GM12878 (cell line): ENCODE measurements around the gene UQCR10. TPM values are rescaled to one million over a fixed set of nuclear protein-coding genes. Genes with fewer than 3 reads are reported as not detected.

Experiments
- ATAC-seq: fragments of 200-7000 bp; cut with Tn5 transposase; 3 replicates; pipeline ENCODE4 v1.9.1; 2020; ENCODE audit warnings: mild to moderate bottlenecking, moderate library complexity
- BruUV-seq: library from RNA; stranded (reverse); fragments of 400-500 nt; replicated peaks from 2 replicates; lab custom pipeline; 2021; lab: Mats Ljungman, UMichigan
- CTCF ChIA-PET: fragments of 300-600 bp; sonication (Branson Sonifier 250); formaldehyde crosslinking; extraction: SDS; loops from one replicate; lab custom pipeline; 2021; ENCODE audit warnings: inconsistent platforms; lab: Yijun Ruan, JAX
- POLR2A ChIA-PET: fragments of 350-600 bp; formaldehyde crosslinking; extraction: SDS; loops from one replicate; lab custom pipeline; 2021; ENCODE audit warnings: inconsistent platforms; lab: Charles Lee
- RAD21 ChIA-PET: fragments of 300-600 bp; sonication (Branson Sonifier 250); formaldehyde crosslinking; loops from one replicate; lab custom pipeline; 2023; ENCODE audit warnings: antibody characterized with exemption; ENCODE audit not compliant: unreplicated experiment; lab: Charles Lee
- SMC1A ChIA-PET: fragments of 300-600 bp; sonication (Branson Sonifier 250); formaldehyde crosslinking; loops from one replicate; lab custom pipeline; 2023; ENCODE audit not compliant: unreplicated experiment, uncharacterized antibody; lab: Charles Lee
- DNase-seq: peaks from one replicate; pipeline ENCODE4 v3.0.0-alpha.2; 2011; ENCODE audit warnings: low read depth, low spot score
- FAIRE-seq: peaks from 3 replicates; lab custom pipeline; 2011; peaks lifted over from hg19 to GRCh38; lab: Jason Lieb, UNC
- H2AFZ ChIP-seq: 2 replicates; pipeline ENCODE4 v1.6.0; 2011; ENCODE audit warnings: low read depth, low read length, control low read depth; ENCODE audit not compliant: control insufficient read depth
- H3K27ac ChIP-seq: 2 replicates; pipeline ENCODE4 v1.5.1; 2011; ENCODE audit warnings: control low read depth; ENCODE audit not compliant: control insufficient read depth, insufficient read depth
- H3K27me3 ChIP-seq, 2 experiments: replicated peaks in 1 of 2; 2 replicates each; pipeline versions ENCODE4 v1.6.0 to v1.6.1; 2011; ENCODE audit warnings: low read length in 1 of 2; ENCODE audit not compliant: control insufficient read depth in 2 of 2, insufficient read depth in 2 of 2
- H3K36me3 ChIP-seq, 2 experiments: 2 replicates each; pipeline ENCODE4 v1.5.1; 2011; ENCODE audit warnings: low read length in 1 of 2; ENCODE audit not compliant: control insufficient read depth in 2 of 2, insufficient read depth in 2 of 2
- H3K4me1 ChIP-seq: 2 replicates; pipeline ENCODE4 v1.6.1; 2011; ENCODE audit warnings: mild to moderate bottlenecking, low read length, moderate library complexity, mixed read lengths; ENCODE audit not compliant: control insufficient read depth, insufficient read depth
- H3K4me2 ChIP-seq: 2 replicates; pipeline ENCODE4 v1.6.0; 2011; ENCODE audit warnings: control low read depth; ENCODE audit not compliant: control insufficient read depth, insufficient read depth
- H3K4me3 ChIP-seq: fragments of 200-600 bp; sonication (generic); 2 replicates; pipeline ENCODE4 v1.5.1; 2016
- H3K79me2 ChIP-seq: 2 replicates; pipeline ENCODE4 v1.6.0; 2011; ENCODE audit warnings: low read length; ENCODE audit not compliant: control insufficient read depth, insufficient read depth
- H3K9ac ChIP-seq: 2 replicates; pipeline ENCODE4 v1.8.0; 2011; ENCODE audit warnings: low read length, control low read depth, mixed read lengths; ENCODE audit not compliant: control insufficient read depth, insufficient read depth
- H3K9me3 ChIP-seq: replicated peaks from 3 replicates; pipeline ENCODE4 v1.5.1; 2011; ENCODE audit warnings: mild to moderate bottlenecking, low read length; ENCODE audit not compliant: control insufficient read depth, insufficient read depth
- H4K20me1 ChIP-seq: 2 replicates; pipeline ENCODE4 v1.6.0; 2011; ENCODE audit not compliant: control insufficient read depth, insufficient read depth
- BACH1 ChIP-seq: fragments of 450-650 bp; IDR thresholded peaks from 2 replicates; pipeline ENCODE4 v1.6.1; 2017; ENCODE audit warnings: mild to moderate bottlenecking, borderline replicate concordance
- BCL11A ChIP-seq: IDR thresholded peaks from 2 replicates; pipeline ENCODE4 v1.6.1; 2011; ENCODE audit warnings: low read depth, low read length
- CBFB ChIP-seq: IDR thresholded peaks from 2 replicates; pipeline ENCODE4 v1.6.1; 2016; ENCODE audit warnings: antibody characterized with exemption, low read depth
- CREB1 ChIP-seq: IDR thresholded peaks from 2 replicates; pipeline ENCODE4 v1.6.1; 2012; ENCODE audit warnings: low read depth, mild to moderate bottlenecking, inconsistent platforms
- EGR1 ChIP-seq, 2 experiments: IDR thresholded peaks; 1 replicate in 1 of 2; 2 replicates in 1 of 2; pipeline ENCODE4 v1.6.1; 2011 to 2012; ENCODE audit warnings: low read depth in 2 of 2, low read length in 2 of 2, borderline replicate concordance in 1 of 2, mild to moderate bottlenecking in 1 of 2, moderate library complexity in 1 of 2
- ETV6 ChIP-seq, 2 experiments: fragments of 450-650 bp in 1 of 2; IDR thresholded peaks in 1 of 2; conservative IDR thresholded peaks in 1 of 2; 2 replicates each; pipeline ENCODE4 v1.6.1; 2014; ENCODE audit warnings: antibody characterized with exemption in 1 of 2, borderline replicate concordance in 1 of 2, low read depth in 1 of 2, mild to moderate bottlenecking in 1 of 2, moderate library complexity in 1 of 2
- HDAC6 ChIP-seq: fragments of 200-600 bp; sonication (generic); IDR thresholded peaks from one replicate; pipeline ENCODE4 v1.8.0; 2017; ENCODE audit warnings: antibody characterized with exemption; ENCODE audit not compliant: unreplicated experiment
- IRF5 ChIP-seq: fragments of 450-650 bp; IDR thresholded peaks from 2 replicates; pipeline ENCODE4 v1.6.1; 2017; ENCODE audit warnings: borderline replicate concordance
- SIN3A ChIP-seq: IDR thresholded peaks from 2 replicates; pipeline ENCODE4 v1.6.1; 2012; ENCODE audit warnings: low read depth, low read length, improper control_type of control experiment
- SMAD5 ChIP-seq: IDR thresholded peaks from 2 replicates; pipeline ENCODE4 v1.6.1; 2016; ENCODE audit warnings: antibody characterized with exemption, low read depth
- SUZ12 ChIP-seq: fragments of 200-600 bp; sonication (generic); IDR thresholded peaks from one replicate; pipeline ENCODE4 v1.6.1; 2018; ENCODE audit warnings: antibody characterized with exemption, mild to moderate bottlenecking; ENCODE audit not compliant: unreplicated experiment
- YY1 ChIP-seq: IDR thresholded peaks from 2 replicates; pipeline ENCODE4 v1.6.1; 2011; ENCODE audit warnings: low read depth, mild to moderate bottlenecking, low read length
- ZBED1 ChIP-seq: IDR thresholded peaks from 2 replicates; pipeline ENCODE4 v1.6.1; 2016; ENCODE audit warnings: borderline replicate concordance
- WGBS: methylation state at CpG from one replicate; pipeline ENCODE4 v1.1.6; 2016; ENCODE audit warnings: low lambda C conversion rate; ENCODE audit not compliant: insufficient replicate concordance, insufficient coverage; ENCODE audit errors: missing lambda C conversion rate; 5-methylcytosine and 5-hydroxymethylcytosine counted together
- in situ Hi-C: fragments of 300-500 bp; cut with MboI; formaldehyde crosslinking; loops from 9 replicates; pipeline ENCODE4 v1.14.3; 2018; ENCODE audit warnings: mixed read lengths
- intact Hi-C: fragments of 100-400 bp; cut with micrococcal nuclease; formaldehyde crosslinking; loops from one replicate; pipeline ENCODE4 v1.14.2; 2022; ENCODE audit not compliant: unreplicated experiment
- polyA plus RNA-seq, 11 experiments: library from polyadenylated mRNA; depleted of rRNA in 4 of 11; unstranded in 6 of 11; stranded (reverse) in 5 of 11; fragments of >200 nt; fragmentation: Nextera tagmentation in 4 of 11; fragmentation: Illumina TruSeq in 1 of 11; extraction: Ambion mirVana in 4 of 11; extraction: Trizol in 1 of 11; gene quantifications; 1 replicate in 1 of 11; 2 replicates in 10 of 11; pipeline versions ENCODE4 v1.2.1 to v1.2.3, GENCODE V29; 2011 to 2016; ENCODE audit warnings: inconsistent platforms in 2 of 11, missing spikeins in 2 of 11, low read depth in 1 of 11
- total RNA-seq, 4 experiments: library from RNA; depleted of rRNA in 3 of 4; stranded (reverse); fragments of >200 nt in 3 of 4; fragmentation: Illumina TruSeq in 1 of 4; extraction: Trizol in 1 of 4; gene quantifications; 2 replicates each; pipeline versions ENCODE4 v1.2.1 to v1.2.3, GENCODE V29; 2013 to 2021

Gene UQCR10
- total and polyA plus RNA-seq, 10 of the 15 experiments (the other 5 are each of a cell fraction or from before 2014, with no cell fraction given) = 144 to 1,021 (median 214) TPM

GRCh38 chr22:29750029-29750428, 17.1 kb upstream of the UQCR10 start:
- Histone ChIP-seq H3K79me2 (no peaks in the 10 kb centered on the region), H3K27ac (no peak overlapping the region), H3K36me3 (no peaks in the 10 kb centered on the region; a peak in 2 of 4 replicates), H3K4me3 (no peak overlapping the region), H3K9ac (no peak overlapping the region), H3K9me3 (no peaks in the 10 kb centered on the region; the same call in 1 of the 3 replicates), H3K4me1 (no peaks in the 10 kb centered on the region)
- POLR2A ChIA-PET = no interaction called here
- no peak for FAIRE-seq
- in situ Hi-C loops = no loop called here
- BruUV-seq = no TSS peak
- WGBS = 72% methylated on average over 3 of the region's 3 CpGs
- SMC1A ChIA-PET = no interaction called here
- intact Hi-C loops = no loop called here
- no peak for TF ChIP-seq SUZ12
- TF ChIP-seq CBFB = no peak
- no peak for TF ChIP-seq SMAD5
- no peak for TF ChIP-seq ETV6 (conservative IDR thresholded peaks at IDR 0.05 in 1 of 2, IDR thresholded peaks at IDR 0.05 in 1 of 2; ENCODE audit: borderline replicate concordance in 1 of 2, low read depth in 1 of 2)
- no peak for TF ChIP-seq ZBED1
- no peak for TF ChIP-seq IRF5
- no peak for TF ChIP-seq HDAC6
- no peak for TF ChIP-seq BACH1
- TF ChIP-seq SIN3A = no peak
- TF ChIP-seq EGR1 (IDR thresholded peaks at IDR 0.05; ENCODE audit: borderline replicate concordance in 1 of 2, low read depth in 2 of 2, low read length in 2 of 2) = no peak
- TF ChIP-seq YY1 = no peak
- TF ChIP-seq BCL11A = no peak
- TF ChIP-seq CREB1 = no peak
- TF ChIP-seq, all 136 proteins: peak for 0
- DNase-seq (no peak), ATAC-seq (no peak)
- CTCF ChIA-PET = interaction anchor here (1.0 kb wide), 1 partner anchor 22 kb away, joined by 3 read pairs; no protein-coding TSS in a partner anchor
- Histone ChIP-seq H4K20me1 (no peaks in the 10 kb centered on the region), H2AFZ (no peak overlapping the region), H3K4me2 (no peak overlapping the region), H3K27me3 (no peaks in the 10 kb centered on the region)
- RAD21 ChIA-PET = no interaction called here
